Left ventricle myocardium inferior (tissue), 1 donor: ENCODE data around the gene GP2. TPM values are rescaled to one million over a fixed set of nuclear protein-coding genes. Genes with fewer than 3 reads are reported as not detected.
"Not testable (repeated sequence)": the region's sequence is repeated elsewhere in the genome, so short reads cannot be mapped to it uniquely, and the experiment has no call there.

ENCODE experiments used
- DNase-seq: peaks from one replicate; pipeline ENCODE4 v3.0.0-alpha.2; 2020
- H3K27ac ChIP-seq: fragments of 200-600 bp; replicated peaks from 2 replicates; pipeline ENCODE4 v1.8.0; 2021
- H3K27me3 ChIP-seq: fragments of 200-600 bp; 2 replicates; pipeline ENCODE4 v1.8.0; 2021; ENCODE audit warnings: low read depth
- H3K36me3 ChIP-seq: fragments of 200-600 bp; 2 replicates; pipeline ENCODE4 v1.8.0; 2021
- H3K4me1 ChIP-seq: fragments of 200-600 bp; 2 replicates; pipeline ENCODE4 v1.8.0; 2021
- H3K4me3 ChIP-seq: fragments of 200-600 bp; 2 replicates; pipeline ENCODE4 v1.8.0; 2021; ENCODE audit warnings: mild to moderate bottlenecking, moderate library complexity
- H3K9me3 ChIP-seq: fragments of 200-600 bp; replicated peaks from 2 replicates; pipeline ENCODE4 v1.8.0; 2021
- CTCF ChIP-seq: fragments of 200-600 bp; IDR thresholded peaks from 2 replicates; pipeline ENCODE4 v1.8.0; 2021; ENCODE audit warnings: antibody characterized with exemption, mild to moderate bottlenecking, borderline replicate concordance
- intact Hi-C: fragments of 100-400 bp; cut with micrococcal nuclease; formaldehyde crosslinking; loops from one replicate; pipeline ENCODE4 v1.11.0; 2022
- total RNA-seq: library from RNA; stranded (reverse); fragmentation: NEBNext Ultra II Directional; extraction: Animal tissue kit (Norgen Biotek cat#: 25700); gene quantifications from one replicate; pipeline ENCODE4 v1.2.1, GENCODE V29; 2021
- donor health status: DM: no; HTN: yes; CAD: no; lungs with severe emphysema.

GP2 gene
- total RNA-seq, 1 donor from 2014 or later, result not detected

GRCh38 chr16:20316715-20317114 is 10.6 kb downstream of the GP2 start:
- H3K4me3 ChIP-seq, result no peak overlapping the region
- no peak overlapping the region for H3K27ac ChIP-seq
- intact Hi-C loops, result no loop called here
- no peaks in the 10 kb centered on the region for H3K4me1 ChIP-seq
- DNase-seq, result no peak
- TF ChIP-seq CTCF, result no peak
- peaks cover 71% of the 10 kb centered on the region for H3K27me3 ChIP-seq
- H3K36me3 ChIP-seq, result no peaks in the 10 kb centered on the region
- H3K9me3 ChIP-seq, result no peaks in the 10 kb centered on the region

- H3K4me3 ChIP-seq, result no peak overlapping the region
- no peak overlapping the region for H3K27ac ChIP-seq
- intact Hi-C loops, result no loop called here
- H3K4me1 ChIP-seq, result no peaks in the 10 kb centered on the region
- H3K27me3 ChIP-seq, result peaks cover 71% of the 10 kb centered on the region
- H3K9me3 ChIP-seq, result no peaks in the 10 kb centered on the region
- DNase-seq, result no peak
- H3K36me3 ChIP-seq, result no peaks in the 10 kb centered on the region
- no peak for TF ChIP-seq CTCF
These were observed 11.5 kb downstream of the GP2 start for GRCh38 chr16:20315764-20316163.

- Histone ChIP-seq H3K9me3 (no peaks in the 10 kb centered on the region), H3K36me3 (no peaks in the 10 kb centered on the region), H3K4me1 (no peaks in the 10 kb centered on the region), H3K27ac (no peak overlapping the region), H3K27me3 (peaks cover 59% of the 10 kb centered on the region), H3K4me3 (no peak overlapping the region)
- TF ChIP-seq CTCF, result no peak
- intact Hi-C loops, result no loop called here
- no peak for DNase-seq
These were observed 12.7 kb downstream of the GP2 start for GRCh38 chr16:20314575-20314974.

- no peaks in the 10 kb centered on the region for H3K9me3 ChIP-seq
- intact Hi-C loops, result no loop called here
- H3K36me3 ChIP-seq, result no peaks in the 10 kb centered on the region
- H3K4me1 ChIP-seq, result no peaks in the 10 kb centered on the region
- no peak overlapping the region for H3K4me3 ChIP-seq
- DNase-seq, result no peak
- H3K27me3 ChIP-seq, result peaks cover 57% of the 10 kb centered on the region
- no peak overlapping the region for H3K27ac ChIP-seq
- TF ChIP-seq CTCF, result no peak
These were observed 13.6 kb downstream of the GP2 start for GRCh38 chr16:20313741-20314140.

GRCh38 chr16:20312536-20313095 is 14.7 kb downstream of the GP2 start:
- H3K36me3 ChIP-seq, H3K9me3 ChIP-seq, intact Hi-C loops, H3K27ac ChIP-seq, DNase-seq, H3K4me1 ChIP-seq, H3K4me3 ChIP-seq: not testable (repeated sequence)
- peaks cover 60% of the 10 kb centered on the region for H3K27me3 ChIP-seq

- intact Hi-C loops, result no loop called here
- Histone ChIP-seq H3K4me3 (no peak overlapping the region), H3K4me1 (no peaks in the 10 kb centered on the region), H3K27ac (no peak overlapping the region), H3K27me3 (peaks cover 61% of the 10 kb centered on the region), H3K36me3 (no peaks in the 10 kb centered on the region), H3K9me3 (no peaks in the 10 kb centered on the region)
- TF ChIP-seq CTCF, result no peak
- no peak for DNase-seq
These were observed 15.8 kb downstream of the GP2 start for GRCh38 chr16:20311548-20311947.
